Measurements from ENCODE around the gene TMED7. TPM values are rescaled to one million over a fixed set of nuclear protein-coding genes. Genes with fewer than 3 reads are reported as not detected.
"Not testable (repeated sequence)": the region's sequence is repeated elsewhere in the genome, so short reads cannot be mapped to it uniquely, and the experiment has no call there.

The TMED7 gene
- total and polyA plus RNA-seq, 3 experiments from 2014 or later = 32.7 to 47.8 (median 47.7) TPM

DNA sequence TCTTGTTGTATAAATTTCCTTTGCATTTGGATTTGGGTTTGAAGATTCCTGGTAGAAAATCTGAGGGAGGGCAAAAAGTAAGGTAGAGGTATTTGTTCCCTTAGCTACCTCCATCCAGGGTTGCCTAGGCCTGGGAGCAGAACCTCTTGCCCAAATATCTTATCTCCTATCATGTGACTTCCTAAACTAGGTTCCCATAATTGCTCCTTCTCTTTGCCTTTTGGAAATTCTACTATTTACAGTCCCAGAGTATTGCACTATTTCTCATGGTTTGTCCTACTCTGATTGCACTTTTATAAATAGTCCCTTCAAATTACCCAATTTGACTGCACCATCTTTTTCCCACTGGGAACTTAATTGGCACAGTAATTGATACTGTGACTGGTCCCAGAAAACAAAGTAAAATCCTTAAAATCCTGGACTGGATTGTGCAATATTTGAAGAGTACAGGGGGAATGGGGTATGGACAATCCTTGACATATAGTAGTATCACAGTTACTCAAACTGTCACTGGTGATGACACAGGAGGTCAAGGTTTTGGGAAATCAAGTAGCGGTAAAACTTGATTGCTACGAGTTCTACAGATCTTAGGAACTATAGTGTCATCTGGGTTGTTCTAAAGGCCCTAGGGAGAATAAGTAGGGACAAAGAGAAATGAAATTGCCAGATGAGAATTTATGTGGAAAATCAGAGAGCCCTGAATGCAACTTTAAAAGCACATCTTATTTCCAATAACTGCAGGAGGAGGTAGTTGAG, 31.5 kb upstream of the TMED7 start:
- H3K27me3 Mint-ChIP-seq = peaks cover 10 to 43% of the 10 kb centered on the region in 2 donors
- POLR2A ChIA-PET = no interaction called here

DNA sequence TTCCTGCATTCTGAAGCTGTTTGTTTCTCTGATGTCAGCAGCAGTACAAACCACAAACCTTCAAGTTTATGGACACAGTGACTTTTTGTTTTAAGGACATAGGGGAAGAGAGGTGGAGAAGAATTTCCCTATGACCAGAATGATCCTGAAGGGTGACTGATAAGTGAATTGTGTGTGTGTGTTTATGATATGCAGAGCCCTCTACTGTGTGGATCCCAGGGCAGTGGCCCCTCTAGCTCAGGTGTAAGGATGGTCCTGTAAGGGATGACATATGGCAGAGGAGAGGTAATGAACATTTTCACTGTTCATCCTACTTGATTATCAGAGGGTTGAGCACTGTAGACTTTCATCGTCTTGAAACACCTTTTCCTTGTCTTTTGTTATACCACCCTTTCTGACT, 30.6 kb upstream of the TMED7 start:
- peaks cover 10 to 37% of the 10 kb centered on the region in 2 donors for H3K27me3 Mint-ChIP-seq
- Histone ChIP-seq H3K4me1 (ENCODE audit: insufficient read depth, low read length) (no peaks in the 10 kb centered on the region), H3K4me3 (ENCODE audit: low read length) (no peak overlapping the region), H3K27me3 (ENCODE audit: insufficient read depth, low read length, poor library complexity, severe bottlenecking) (no peaks in the 10 kb centered on the region), H3K27ac (ENCODE audit: low read depth, low read length) (no peak overlapping the region), H3K36me3 (ENCODE audit: insufficient read depth, low read length) (no peaks in the 10 kb centered on the region), H3K9me3 (ENCODE audit: low read length) (no peaks in the 10 kb centered on the region)
- no peak for DNase-seq
- no peaks in the 10 kb centered on the region for H3K36me3 Mint-ChIP-seq
- ChIA-PET CTCF (no interaction called here), POLR2A (no interaction called here)
- no peak overlapping the region for H3K4me3 Mint-ChIP-seq
- no peaks in the 10 kb centered on the region for H3K4me1 Mint-ChIP-seq
- no peak overlapping the region for H3K27ac Mint-ChIP-seq
- H3K9me3 Mint-ChIP-seq = peaks cover 0 to 6% (median 0%) of the 10 kb centered on the region in 5 donors

More for the DNA sequence above, 31.5 kb upstream of the TMED7 start:
- H3K27ac ChIP-seq (ENCODE audit: low read depth, low read length) = no peak overlapping the region
- no peaks in the 10 kb centered on the region for H3K9me3 ChIP-seq (ENCODE audit: low read length)
- no peak for DNase-seq
- H3K27ac Mint-ChIP-seq = no peak overlapping the region
- H3K36me3 ChIP-seq (ENCODE audit: insufficient read depth, low read length) = no peaks in the 10 kb centered on the region
- no peaks in the 10 kb centered on the region for H3K4me1 Mint-ChIP-seq
- H3K4me1 ChIP-seq (ENCODE audit: insufficient read depth, low read length) = no peaks in the 10 kb centered on the region
- H3K4me3 Mint-ChIP-seq = no peak overlapping the region
- no peaks in the 10 kb centered on the region for H3K27me3 ChIP-seq (ENCODE audit: insufficient read depth, low read length, poor library complexity, severe bottlenecking)
- H3K36me3 Mint-ChIP-seq = no peaks in the 10 kb centered on the region
- peaks cover 0 to 6% (median 0%) of the 10 kb centered on the region in 5 donors for H3K9me3 Mint-ChIP-seq
- CTCF ChIA-PET = no interaction called here
- H3K4me3 ChIP-seq (ENCODE audit: low read length) = no peak overlapping the region

DNA sequence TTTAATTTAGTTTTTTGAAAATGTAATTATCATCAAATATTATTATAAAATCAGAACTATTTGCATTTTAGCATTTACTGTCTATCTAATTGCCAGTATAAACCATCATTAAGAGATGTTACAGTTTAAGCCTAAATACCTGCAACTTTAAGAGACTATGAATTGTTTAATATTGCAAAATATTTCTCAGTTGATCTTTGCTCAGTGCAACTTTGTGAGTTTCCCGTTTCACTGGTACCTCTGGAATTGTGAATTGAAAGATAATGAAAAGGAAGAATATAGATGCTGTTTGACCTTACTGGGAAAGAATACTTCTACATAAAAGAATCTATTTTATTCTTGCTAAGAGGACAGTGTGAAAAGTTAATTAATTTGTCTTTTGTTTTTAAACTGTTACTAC, 30.2 kb upstream of the TMED7 start:
- Histone ChIP-seq H3K4me3 (ENCODE audit: low read length) (no peak overlapping the region), H3K4me1 (ENCODE audit: insufficient read depth, low read length) (no peaks in the 10 kb centered on the region), H3K27me3 (ENCODE audit: insufficient read depth, low read length, poor library complexity, severe bottlenecking) (no peaks in the 10 kb centered on the region), H3K27ac (ENCODE audit: low read depth, low read length) (no peak overlapping the region), H3K9me3 (ENCODE audit: low read length) (no peaks in the 10 kb centered on the region), H3K36me3 (ENCODE audit: insufficient read depth, low read length) (no peaks in the 10 kb centered on the region)
- no peak for DNase-seq
- ChIA-PET POLR2A (no interaction called here), CTCF (no interaction called here)
- H3K4me1 Mint-ChIP-seq = no peaks in the 10 kb centered on the region
- no peak overlapping the region for H3K4me3 Mint-ChIP-seq
- H3K27me3 Mint-ChIP-seq = peaks cover 10 to 33% of the 10 kb centered on the region in 2 donors
- peaks cover 0 to 6% (median 0%) of the 10 kb centered on the region in 5 donors for H3K9me3 Mint-ChIP-seq
- H3K36me3 Mint-ChIP-seq = no peaks in the 10 kb centered on the region
- no peak overlapping the region for H3K27ac Mint-ChIP-seq

DNA sequence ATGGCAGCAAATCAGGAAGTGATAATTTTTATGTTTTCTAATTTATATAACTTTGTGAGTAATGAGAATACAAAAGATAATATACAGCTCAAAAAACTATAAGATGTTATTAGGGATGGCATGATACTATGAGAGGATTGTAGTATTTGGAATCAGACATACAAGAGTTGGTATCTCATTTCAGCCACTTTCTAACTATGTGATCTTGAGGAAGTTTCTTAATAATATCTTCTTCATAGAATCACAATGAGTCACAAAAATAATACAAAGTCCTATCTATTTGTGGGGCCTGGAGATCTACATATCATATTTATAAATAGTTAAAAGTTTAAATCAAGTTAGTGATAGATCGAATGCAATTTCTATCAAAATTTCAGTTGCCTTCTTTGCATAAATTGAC, 23.7 kb upstream of the TMED7 start:
- Mint-ChIP-seq H3K4me3 (no peak overlapping the region), H3K36me3 (no peaks in the 10 kb centered on the region), H3K27me3 (peaks cover 3 to 16% of the 10 kb centered on the region in 2 donors), H3K27ac (no peak overlapping the region), H3K4me1 (no peaks in the 10 kb centered on the region), H3K9me3 (no peaks in the 10 kb centered on the region)
- H3K36me3 ChIP-seq (ENCODE audit: insufficient read depth, low read length) = no peaks in the 10 kb centered on the region
- no peaks in the 10 kb centered on the region for H3K4me1 ChIP-seq (ENCODE audit: insufficient read depth, low read length)
- ChIA-PET CTCF (no interaction called here), POLR2A (no interaction called here)
- H3K4me3 ChIP-seq (ENCODE audit: low read length) = no peak overlapping the region
- no peak for DNase-seq
- no peaks in the 10 kb centered on the region for H3K27me3 ChIP-seq (ENCODE audit: insufficient read depth, low read length, poor library complexity, severe bottlenecking)
- H3K9me3 ChIP-seq (ENCODE audit: low read length) = no peaks in the 10 kb centered on the region
- H3K27ac ChIP-seq (ENCODE audit: low read depth, low read length) = no peak overlapping the region

DNA sequence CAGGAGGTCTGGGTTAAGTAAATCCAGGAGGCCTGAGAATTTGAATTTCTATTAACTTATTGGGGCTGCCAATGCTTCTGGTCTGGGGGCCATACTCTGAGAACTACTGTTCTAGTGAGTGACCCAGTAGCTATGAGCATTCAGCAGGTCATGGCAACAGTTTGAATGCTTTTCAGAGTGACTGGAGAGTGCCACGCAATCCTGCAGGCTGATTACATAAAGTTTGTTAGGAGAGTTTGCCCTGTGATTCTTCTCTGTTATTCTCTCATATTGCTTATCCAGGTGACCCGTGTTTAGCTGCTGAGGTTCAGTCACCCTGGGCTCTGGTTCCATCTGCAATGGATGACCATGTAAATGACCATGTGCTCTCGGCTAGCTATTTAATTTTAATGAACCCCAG, 22.2 kb upstream of the TMED7 start:
- POLR2A ChIA-PET = no interaction called here
- no peak overlapping the region for H3K27ac ChIP-seq (ENCODE audit: low read depth, low read length)
- CTCF ChIA-PET = interaction anchor here (1.2 kb wide), 1 partner anchor 14 kb away, joined by 4 read pairs; no protein-coding TSS in a partner anchor
- Mint-ChIP-seq H3K36me3 (no peaks in the 10 kb centered on the region), H3K4me1 (no peaks in the 10 kb centered on the region), H3K9me3 (no peaks in the 10 kb centered on the region), H3K4me3 (no peak overlapping the region), H3K27me3 (peaks cover 6 to 28% of the 10 kb centered on the region in 2 donors), H3K27ac (no peak overlapping the region)
- no peaks in the 10 kb centered on the region for H3K4me1 ChIP-seq (ENCODE audit: insufficient read depth, low read length)
- no peaks in the 10 kb centered on the region for H3K36me3 ChIP-seq (ENCODE audit: insufficient read depth, low read length)
- H3K9me3 ChIP-seq (ENCODE audit: low read length) = no peaks in the 10 kb centered on the region
- H3K27me3 ChIP-seq (ENCODE audit: insufficient read depth, low read length, poor library complexity, severe bottlenecking) = no peaks in the 10 kb centered on the region
- no peak for DNase-seq
- H3K4me3 ChIP-seq (ENCODE audit: low read length) = no peak overlapping the region

DNA sequence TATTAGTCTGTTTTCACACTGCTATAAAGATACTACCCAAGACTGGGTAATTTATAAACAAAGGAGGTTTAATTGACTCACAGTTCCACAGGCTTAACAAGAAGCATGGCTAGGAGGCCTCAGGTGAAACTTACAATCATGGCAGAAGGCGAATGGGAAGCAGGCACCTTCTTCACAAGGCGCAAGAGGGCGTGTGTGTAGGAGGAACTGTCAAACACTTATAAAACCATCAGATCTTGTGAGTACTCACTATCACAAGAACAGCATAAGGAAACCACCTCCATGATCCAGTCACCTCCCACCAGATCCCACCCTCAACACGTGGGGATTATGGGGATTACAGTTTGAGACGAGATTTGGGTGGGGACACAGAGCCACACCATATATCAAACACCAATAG, 19.6 kb upstream of the TMED7 start:
- DNase-seq; H3K4me1 Mint-ChIP-seq; H3K9me3 Mint-ChIP-seq; H3K4me1 ChIP-seq (ENCODE audit: insufficient read depth, low read length); H3K36me3 Mint-ChIP-seq; H3K4me3 ChIP-seq (ENCODE audit: low read length); H3K36me3 ChIP-seq (ENCODE audit: insufficient read depth, low read length); H3K27ac ChIP-seq (ENCODE audit: low read depth, low read length); H3K9me3 ChIP-seq (ENCODE audit: low read length); POLR2A ChIA-PET; H3K27ac Mint-ChIP-seq; H3K4me3 Mint-ChIP-seq; H3K27me3 ChIP-seq (ENCODE audit: insufficient read depth, low read length, poor library complexity, severe bottlenecking): not testable (repeated sequence)
- CTCF ChIA-PET = interaction anchor here (2.5 kb wide), 1 partner anchor 11 kb away, joined by 10 read pairs; no protein-coding TSS in a partner anchor
- peaks cover 6 to 29% of the 10 kb centered on the region in 2 donors for H3K27me3 Mint-ChIP-seq

DNA sequence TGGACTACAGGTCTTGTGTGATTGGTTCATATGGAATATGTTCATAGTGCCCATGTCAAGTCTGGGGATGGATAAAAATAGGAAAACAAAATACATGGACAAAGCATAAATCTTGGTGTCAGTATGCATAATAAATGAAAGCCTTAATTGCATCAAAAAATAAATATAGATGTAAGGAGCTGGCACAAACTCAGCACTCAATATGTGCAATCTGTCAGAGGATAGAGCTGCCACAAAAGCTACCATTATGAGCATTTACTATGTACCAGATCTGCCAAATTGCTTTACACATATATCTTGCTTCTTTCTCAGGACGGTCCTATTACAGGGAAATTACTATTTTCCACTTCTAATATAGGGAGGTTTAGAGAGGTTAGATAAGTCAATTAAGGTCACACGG, 18.2 kb upstream of the TMED7 start:
- Mint-ChIP-seq H3K4me3 (no peak overlapping the region), H3K27me3 (peaks cover 7 to 26% of the 10 kb centered on the region in 2 donors), H3K27ac (no peak overlapping the region), H3K9me3 (no peaks in the 10 kb centered on the region), H3K36me3 (no peaks in the 10 kb centered on the region), H3K4me1 (no peaks in the 10 kb centered on the region)
- DNase-seq = no peak
- no peaks in the 10 kb centered on the region for H3K4me1 ChIP-seq (ENCODE audit: insufficient read depth, low read length)
- H3K27ac ChIP-seq (ENCODE audit: low read depth, low read length) = no peak overlapping the region
- H3K4me3 ChIP-seq (ENCODE audit: low read length) = no peak overlapping the region
- no peaks in the 10 kb centered on the region for H3K9me3 ChIP-seq (ENCODE audit: low read length)
- no peaks in the 10 kb centered on the region for H3K27me3 ChIP-seq (ENCODE audit: insufficient read depth, low read length, poor library complexity, severe bottlenecking)
- POLR2A ChIA-PET = no interaction called here
- H3K36me3 ChIP-seq (ENCODE audit: insufficient read depth, low read length) = no peaks in the 10 kb centered on the region
- CTCF ChIA-PET = interaction anchor here (2.5 kb wide), 1 partner anchor 9 kb away, joined by 10 read pairs; no protein-coding TSS in a partner anchor

DNA sequence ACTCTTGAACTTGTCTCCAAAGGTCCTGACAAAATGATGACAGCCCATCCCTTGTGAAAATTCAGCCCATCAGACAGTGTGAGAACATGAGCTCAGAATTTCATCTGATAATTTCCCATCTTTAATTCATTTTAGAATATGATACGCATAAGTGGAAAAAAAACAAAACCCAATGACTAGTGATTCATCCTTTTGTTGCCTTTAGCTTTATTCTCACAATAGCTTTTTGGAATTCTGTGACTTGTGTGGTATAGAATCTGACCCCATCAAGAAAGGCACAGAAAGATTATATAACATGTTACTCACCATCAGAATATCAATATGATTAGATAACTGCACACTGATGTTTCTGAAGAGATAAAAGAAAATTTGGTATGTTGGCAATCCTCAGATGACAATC, 16.1 kb upstream of the TMED7 start:
- ChIA-PET CTCF (no interaction called here), POLR2A (no interaction called here)
- DNase-seq = no peak
- Mint-ChIP-seq H3K9me3 (no peaks in the 10 kb centered on the region), H3K27me3 (peaks cover 6 to 26% of the 10 kb centered on the region in 2 donors), H3K4me3 (no peak overlapping the region), H3K36me3 (no peaks in the 10 kb centered on the region), H3K27ac (no peak overlapping the region), H3K4me1 (no peaks in the 10 kb centered on the region)
- H3K27me3 ChIP-seq (ENCODE audit: insufficient read depth, low read length, poor library complexity, severe bottlenecking) = no peaks in the 10 kb centered on the region
- no peaks in the 10 kb centered on the region for H3K36me3 ChIP-seq (ENCODE audit: insufficient read depth, low read length)
- no peaks in the 10 kb centered on the region for H3K4me1 ChIP-seq (ENCODE audit: insufficient read depth, low read length)
- H3K4me3 ChIP-seq (ENCODE audit: low read length) = no peak overlapping the region
- no peak overlapping the region for H3K27ac ChIP-seq (ENCODE audit: low read depth, low read length)
- H3K9me3 ChIP-seq (ENCODE audit: low read length) = no peaks in the 10 kb centered on the region

All from CD8-positive, alpha-beta memory T cell (primary cell).